Smooth muscle cell (in vitro differentiated cells): ENCODE results near the gene ARHGEF28. TPM values are rescaled to one million over a fixed set of nuclear protein-coding genes. Genes with fewer than 3 reads are reported as not detected.

Experiments used
- DNase-seq: peaks from one replicate; lab custom pipeline; 2025; ENCODE audit not compliant: unreplicated experiment; lab: John Stamatoyannopoulos, UW
- H2AFZ ChIP-seq: fragments of 200-600 bp; sonication (generic); 2 replicates; pipeline ENCODE4 v1.6.0; 2016; ENCODE audit warnings: antibody characterized with exemption, low read depth, mild to moderate bottlenecking
- H3F3A ChIP-seq: fragments of 200-600 bp; sonication (generic); 2 replicates; pipeline ENCODE4 v1.6.0; 2017; ENCODE audit warnings: antibody characterized with exemption, low read depth
- H3K27ac ChIP-seq: fragments of 200-600 bp; sonication (generic); 2 replicates; pipeline ENCODE4 v1.5.1; 2016; ENCODE audit warnings: low read depth, mild to moderate bottlenecking
- H3K27me3 ChIP-seq: fragments of 200-600 bp; sonication (generic); 2 replicates; pipeline ENCODE4 v1.6.1; 2016; ENCODE audit warnings: low read depth, mild to moderate bottlenecking
- H3K36me3 ChIP-seq: fragments of 200-600 bp; sonication (generic); 2 replicates; pipeline ENCODE4 v1.5.1; 2016; ENCODE audit warnings: low read depth
- H3K4me1 ChIP-seq: fragments of 200-600 bp; sonication (generic); 2 replicates; pipeline ENCODE4 v1.5.1; 2016; ENCODE audit warnings: low read depth
- H3K4me2 ChIP-seq: fragments of 200-600 bp; sonication (generic); 2 replicates; pipeline ENCODE4 v1.6.0; 2016; ENCODE audit warnings: mild to moderate bottlenecking
- H3K4me3 ChIP-seq: fragments of 200-600 bp; sonication (generic); 2 replicates; pipeline ENCODE4 v1.5.1; 2016; ENCODE audit warnings: mild to moderate bottlenecking
- H3K79me2 ChIP-seq: fragments of 200-600 bp; sonication (generic); 2 replicates; pipeline ENCODE4 v1.6.0; 2016; ENCODE audit warnings: low read depth, mild to moderate bottlenecking
- H3K9ac ChIP-seq: fragments of 200-600 bp; sonication (generic); 2 replicates; pipeline ENCODE4 v1.6.0; 2016; ENCODE audit warnings: low read depth
- H3K9me3 ChIP-seq: fragments of 200-600 bp; sonication (generic); replicated peaks from 2 replicates; pipeline ENCODE4 v1.5.1; 2016; ENCODE audit warnings: low read depth
- H4K20me1 ChIP-seq: fragments of 200-600 bp; sonication (generic); 2 replicates; pipeline ENCODE4 v1.6.0; 2016; ENCODE audit warnings: low read depth
- CTCF ChIP-seq: fragments of 200-600 bp; sonication (generic); IDR thresholded peaks from 2 replicates; pipeline ENCODE4 v1.5.1; 2017; ENCODE audit warnings: borderline replicate concordance, mild to moderate bottlenecking, antibody characterized with exemption; ENCODE audit not compliant: insufficient read depth, poor library complexity, severe bottlenecking
- WGBS: methylation state at CpG from one replicate; pipeline ENCODE4 v1.1.7; 2016; ENCODE audit warnings: low lambda C conversion rate; 5-methylcytosine and 5-hydroxymethylcytosine counted together
- polyA plus RNA-seq: library from polyadenylated mRNA; unstranded; fragments of >200 nt; fragmentation: Nextera tagmentation; extraction: Ambion mirVana; gene quantifications from 2 replicates; pipeline ENCODE4 v1.2.1, GENCODE V29; 2016
- total RNA-seq: library from RNA; depleted of rRNA; stranded (reverse); fragments of >200 nt; gene quantifications from 2 replicates; pipeline ENCODE4 v1.2.3, GENCODE V29; 2014

The ARHGEF28 gene
- total and polyA plus RNA-seq, 2 experiments from 2014 or later, result 0.19 to 0.90 TPM

- WGBS, result 94% methylated on average over 9 of the region's 9 CpGs
Observed at GRCh38 chr5:73903169-73903568, 277.2 kb downstream of the ARHGEF28 start.

GRCh38 chr5:73906277-73906676 lies 280.3 kb downstream of the ARHGEF28 start:
- Histone ChIP-seq H3K4me2 (no peak overlapping the region), H3K4me1 (no peaks in the 10 kb centered on the region), H3K27ac (no peak overlapping the region), H3K36me3 (no peaks in the 10 kb centered on the region), H3K79me2 (no peaks in the 10 kb centered on the region), H3K9me3 (no peaks in the 10 kb centered on the region), H2AFZ (no peak overlapping the region), H3F3A (no peaks in the 10 kb centered on the region), H3K4me3 (no peak overlapping the region), H3K9ac (no peak overlapping the region), H3K27me3 (no peaks in the 10 kb centered on the region), H4K20me1 (no peaks in the 10 kb centered on the region)
- TF ChIP-seq CTCF, result no peak
- WGBS, result 94% methylated on average over 3 of the region's 3 CpGs
- DNase-seq, result no peak

More at GRCh38 chr5:73903169-73903568, 277.2 kb downstream of the ARHGEF28 start:
- Histone ChIP-seq H3F3A (no peaks in the 10 kb centered on the region), H3K79me2 (no peaks in the 10 kb centered on the region), H3K27me3 (no peaks in the 10 kb centered on the region), H4K20me1 (no peaks in the 10 kb centered on the region), H3K4me1 (no peaks in the 10 kb centered on the region), H3K4me2 (no peak overlapping the region), H3K4me3 (no peak overlapping the region), H3K27ac (no peak overlapping the region), H2AFZ (peak overlapping the region; percentile 30), H3K36me3 (no peaks in the 10 kb centered on the region), H3K9ac (no peak overlapping the region), H3K9me3 (no peaks in the 10 kb centered on the region)
- DNase-seq, result no peak
- TF ChIP-seq CTCF, result no peak

GRCh38 chr5:73907164-73907563 lies 281.2 kb downstream of the ARHGEF28 start:
- Histone ChIP-seq H4K20me1 (no peaks in the 10 kb centered on the region), H3K9me3 (no peaks in the 10 kb centered on the region), H3K27ac (no peak overlapping the region), H3K9ac (no peak overlapping the region), H3K36me3 (no peaks in the 10 kb centered on the region), H3K27me3 (no peaks in the 10 kb centered on the region), H2AFZ (no peak overlapping the region), H3K4me3 (no peak overlapping the region), H3K4me1 (no peaks in the 10 kb centered on the region), H3K4me2 (no peak overlapping the region), H3F3A (peaks cover 5% of the 10 kb centered on the region), H3K79me2 (no peaks in the 10 kb centered on the region)
- 73% methylated on average over 3 of the region's 3 CpGs for WGBS
- no peak for TF ChIP-seq CTCF
- DNase-seq, result no peak

- H3K36me3 ChIP-seq, result no peaks in the 10 kb centered on the region
- no peak overlapping the region for H2AFZ ChIP-seq
- peaks cover 5% of the 10 kb centered on the region for H3K4me1 ChIP-seq
- no peak for TF ChIP-seq CTCF
- no peaks in the 10 kb centered on the region for H3K9me3 ChIP-seq
- H3K79me2 ChIP-seq, result no peaks in the 10 kb centered on the region
- no peak overlapping the region for H3K27ac ChIP-seq
- no peak overlapping the region for H3K4me2 ChIP-seq
- no peak for DNase-seq
- no peaks in the 10 kb centered on the region for H3K27me3 ChIP-seq
- no peak overlapping the region for H3K4me3 ChIP-seq
- no peak overlapping the region for H3K9ac ChIP-seq
- WGBS, result 84% methylated on average over 2 of the region's 2 CpGs
- no peaks in the 10 kb centered on the region for H4K20me1 ChIP-seq
- H3F3A ChIP-seq, result peaks cover 17% of the 10 kb centered on the region
Observed at GRCh38 chr5:73908395-73908794, 282.4 kb downstream of the ARHGEF28 start.
